Measurements from ENCODE around the gene POLR2J2.
"Not testable (repeated sequence)": the region's sequence is repeated elsewhere in the genome, so short reads cannot be mapped to it uniquely, and the experiment has no call there.

POLR2J2 gene

GRCh38 chr7:102671166-102671955 lies at the start of gene POLR2J2:
TSS of gene POLR2J2 (minus strand) at chr7:102671663. CDS start at chr7:102671601, 62 bp downstream.
- not testable (repeated sequence) for H3K4me1 Mint-ChIP-seq (ENCODE audit: low read depth); H3K36me3 Mint-ChIP-seq (ENCODE audit: low read depth); H3K9me3 Mint-ChIP-seq; H3K4me3 Mint-ChIP-seq; H3K27me3 Mint-ChIP-seq (ENCODE audit: low read depth); H3K27ac Mint-ChIP-seq

GRCh38 chr7:102718491-102718890 lies 47.0 kb upstream of the POLR2J2 start:
- H3K9me3 Mint-ChIP-seq; H3K4me1 Mint-ChIP-seq (ENCODE audit: low read depth); H3K27ac Mint-ChIP-seq; H3K4me3 Mint-ChIP-seq; H3K27me3 Mint-ChIP-seq (ENCODE audit: low read depth); H3K36me3 Mint-ChIP-seq (ENCODE audit: low read depth): not testable (repeated sequence)

GRCh38 chr7:102715718-102716117 lies 44.3 kb upstream of the POLR2J2 start:
- not testable (repeated sequence) for H3K27ac Mint-ChIP-seq; H3K27me3 Mint-ChIP-seq (ENCODE audit: low read depth); H3K36me3 Mint-ChIP-seq (ENCODE audit: low read depth); H3K9me3 Mint-ChIP-seq; H3K4me3 Mint-ChIP-seq
- peaks cover 22% of the 10 kb centered on the region for H3K4me1 Mint-ChIP-seq (ENCODE audit: low read depth)

- not testable (repeated sequence) for H3K9me3 Mint-ChIP-seq; H3K27me3 Mint-ChIP-seq (ENCODE audit: low read depth); H3K36me3 Mint-ChIP-seq (ENCODE audit: low read depth); H3K4me3 Mint-ChIP-seq
- H3K27ac Mint-ChIP-seq = peak overlapping the region; percentile 31
- H3K4me1 Mint-ChIP-seq (ENCODE audit: low read depth) = peaks cover 22% of the 10 kb centered on the region
These were observed 43.5 kb upstream of the POLR2J2 start for GRCh38 chr7:102714774-102715522.

- peak overlapping the region; percentile 87 for H3K27ac Mint-ChIP-seq
- peak overlapping the region; percentile 48 for H3K4me3 Mint-ChIP-seq
- not testable (repeated sequence) for H3K36me3 Mint-ChIP-seq (ENCODE audit: low read depth); H3K9me3 Mint-ChIP-seq; H3K27me3 Mint-ChIP-seq (ENCODE audit: low read depth)
- H3K4me1 Mint-ChIP-seq (ENCODE audit: low read depth) = peaks cover 20% of the 10 kb centered on the region
These were observed 42.2 kb upstream of the POLR2J2 start for GRCh38 chr7:102713691-102714080.

GRCh38 chr7:102713011-102713690 lies 41.7 kb upstream of the POLR2J2 start:
- not testable (repeated sequence) for H3K27me3 Mint-ChIP-seq (ENCODE audit: low read depth); H3K36me3 Mint-ChIP-seq (ENCODE audit: low read depth); H3K9me3 Mint-ChIP-seq
- peak overlapping the region; percentile 87 for H3K27ac Mint-ChIP-seq
- peaks cover 17% of the 10 kb centered on the region for H3K4me1 Mint-ChIP-seq (ENCODE audit: low read depth)
- H3K4me3 Mint-ChIP-seq = peak overlapping the region; percentile 48

- H3K9me3 Mint-ChIP-seq; H3K4me1 Mint-ChIP-seq (ENCODE audit: low read depth); H3K4me3 Mint-ChIP-seq; H3K27ac Mint-ChIP-seq; H3K36me3 Mint-ChIP-seq (ENCODE audit: low read depth): not testable (repeated sequence)
- peaks cover 30% of the 10 kb centered on the region for H3K27me3 Mint-ChIP-seq (ENCODE audit: low read depth)
These were observed 27.7 kb upstream of the POLR2J2 start for GRCh38 chr7:102698962-102699750.

GRCh38 chr7:102697642-102698512 lies 26.4 kb upstream of the POLR2J2 start:
- not testable (repeated sequence) for H3K9me3 Mint-ChIP-seq; H3K27ac Mint-ChIP-seq; H3K4me3 Mint-ChIP-seq; H3K4me1 Mint-ChIP-seq (ENCODE audit: low read depth); H3K36me3 Mint-ChIP-seq (ENCODE audit: low read depth)
- H3K27me3 Mint-ChIP-seq (ENCODE audit: low read depth) = peaks cover 26% of the 10 kb centered on the region

GRCh38 chr7:102696009-102696408 lies 24.5 kb upstream of the POLR2J2 start:
- H3K36me3 Mint-ChIP-seq (ENCODE audit: low read depth); H3K9me3 Mint-ChIP-seq; H3K27ac Mint-ChIP-seq; H3K4me3 Mint-ChIP-seq; H3K4me1 Mint-ChIP-seq (ENCODE audit: low read depth): not testable (repeated sequence)
- H3K27me3 Mint-ChIP-seq (ENCODE audit: low read depth) = peaks cover 24% of the 10 kb centered on the region

GRCh38 chr7:102695033-102695552 lies 23.6 kb upstream of the POLR2J2 start:
- H3K9me3 Mint-ChIP-seq; H3K4me1 Mint-ChIP-seq (ENCODE audit: low read depth); H3K27ac Mint-ChIP-seq; H3K4me3 Mint-ChIP-seq; H3K36me3 Mint-ChIP-seq (ENCODE audit: low read depth): not testable (repeated sequence)
- peaks cover 20% of the 10 kb centered on the region for H3K27me3 Mint-ChIP-seq (ENCODE audit: low read depth)

GRCh38 chr7:102694008-102694407 lies 22.5 kb upstream of the POLR2J2 start:
- peaks cover 12% of the 10 kb centered on the region for H3K27me3 Mint-ChIP-seq (ENCODE audit: low read depth)
- H3K4me1 Mint-ChIP-seq (ENCODE audit: low read depth); H3K9me3 Mint-ChIP-seq; H3K4me3 Mint-ChIP-seq; H3K36me3 Mint-ChIP-seq (ENCODE audit: low read depth); H3K27ac Mint-ChIP-seq: not testable (repeated sequence)

- not testable (repeated sequence) for H3K27ac Mint-ChIP-seq; H3K36me3 Mint-ChIP-seq (ENCODE audit: low read depth); H3K9me3 Mint-ChIP-seq; H3K4me1 Mint-ChIP-seq (ENCODE audit: low read depth); H3K27me3 Mint-ChIP-seq (ENCODE audit: low read depth); H3K4me3 Mint-ChIP-seq
These were observed 19.1 kb upstream of the POLR2J2 start for GRCh38 chr7:102690602-102691001.

GRCh38 chr7:102689436-102690282 lies 18.2 kb upstream of the POLR2J2 start:
- not testable (repeated sequence) for H3K4me3 Mint-ChIP-seq; H3K4me1 Mint-ChIP-seq (ENCODE audit: low read depth); H3K27ac Mint-ChIP-seq; H3K9me3 Mint-ChIP-seq; H3K27me3 Mint-ChIP-seq (ENCODE audit: low read depth); H3K36me3 Mint-ChIP-seq (ENCODE audit: low read depth)
